NOMO-1 (cell line): ENCODE results near the gene COL6A1.

ENCODE experiments used
- DNase-seq, 2 experiments: peaks; one replicate each; lab custom pipeline; 2025; ENCODE audit not compliant: unreplicated experiment in 2 of 2; lab: John Stamatoyannopoulos, UW

Gene COL6A1, protein sequence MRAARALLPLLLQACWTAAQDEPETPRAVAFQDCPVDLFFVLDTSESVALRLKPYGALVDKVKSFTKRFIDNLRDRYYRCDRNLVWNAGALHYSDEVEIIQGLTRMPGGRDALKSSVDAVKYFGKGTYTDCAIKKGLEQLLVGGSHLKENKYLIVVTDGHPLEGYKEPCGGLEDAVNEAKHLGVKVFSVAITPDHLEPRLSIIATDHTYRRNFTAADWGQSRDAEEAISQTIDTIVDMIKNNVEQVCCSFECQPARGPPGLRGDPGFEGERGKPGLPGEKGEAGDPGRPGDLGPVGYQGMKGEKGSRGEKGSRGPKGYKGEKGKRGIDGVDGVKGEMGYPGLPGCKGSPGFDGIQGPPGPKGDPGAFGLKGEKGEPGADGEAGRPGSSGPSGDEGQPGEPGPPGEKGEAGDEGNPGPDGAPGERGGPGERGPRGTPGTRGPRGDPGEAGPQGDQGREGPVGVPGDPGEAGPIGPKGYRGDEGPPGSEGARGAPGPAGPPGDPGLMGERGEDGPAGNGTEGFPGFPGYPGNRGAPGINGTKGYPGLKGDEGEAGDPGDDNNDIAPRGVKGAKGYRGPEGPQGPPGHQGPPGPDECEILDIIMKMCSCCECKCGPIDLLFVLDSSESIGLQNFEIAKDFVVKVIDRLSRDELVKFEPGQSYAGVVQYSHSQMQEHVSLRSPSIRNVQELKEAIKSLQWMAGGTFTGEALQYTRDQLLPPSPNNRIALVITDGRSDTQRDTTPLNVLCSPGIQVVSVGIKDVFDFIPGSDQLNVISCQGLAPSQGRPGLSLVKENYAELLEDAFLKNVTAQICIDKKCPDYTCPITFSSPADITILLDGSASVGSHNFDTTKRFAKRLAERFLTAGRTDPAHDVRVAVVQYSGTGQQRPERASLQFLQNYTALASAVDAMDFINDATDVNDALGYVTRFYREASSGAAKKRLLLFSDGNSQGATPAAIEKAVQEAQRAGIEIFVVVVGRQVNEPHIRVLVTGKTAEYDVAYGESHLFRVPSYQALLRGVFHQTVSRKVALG

DNA sequence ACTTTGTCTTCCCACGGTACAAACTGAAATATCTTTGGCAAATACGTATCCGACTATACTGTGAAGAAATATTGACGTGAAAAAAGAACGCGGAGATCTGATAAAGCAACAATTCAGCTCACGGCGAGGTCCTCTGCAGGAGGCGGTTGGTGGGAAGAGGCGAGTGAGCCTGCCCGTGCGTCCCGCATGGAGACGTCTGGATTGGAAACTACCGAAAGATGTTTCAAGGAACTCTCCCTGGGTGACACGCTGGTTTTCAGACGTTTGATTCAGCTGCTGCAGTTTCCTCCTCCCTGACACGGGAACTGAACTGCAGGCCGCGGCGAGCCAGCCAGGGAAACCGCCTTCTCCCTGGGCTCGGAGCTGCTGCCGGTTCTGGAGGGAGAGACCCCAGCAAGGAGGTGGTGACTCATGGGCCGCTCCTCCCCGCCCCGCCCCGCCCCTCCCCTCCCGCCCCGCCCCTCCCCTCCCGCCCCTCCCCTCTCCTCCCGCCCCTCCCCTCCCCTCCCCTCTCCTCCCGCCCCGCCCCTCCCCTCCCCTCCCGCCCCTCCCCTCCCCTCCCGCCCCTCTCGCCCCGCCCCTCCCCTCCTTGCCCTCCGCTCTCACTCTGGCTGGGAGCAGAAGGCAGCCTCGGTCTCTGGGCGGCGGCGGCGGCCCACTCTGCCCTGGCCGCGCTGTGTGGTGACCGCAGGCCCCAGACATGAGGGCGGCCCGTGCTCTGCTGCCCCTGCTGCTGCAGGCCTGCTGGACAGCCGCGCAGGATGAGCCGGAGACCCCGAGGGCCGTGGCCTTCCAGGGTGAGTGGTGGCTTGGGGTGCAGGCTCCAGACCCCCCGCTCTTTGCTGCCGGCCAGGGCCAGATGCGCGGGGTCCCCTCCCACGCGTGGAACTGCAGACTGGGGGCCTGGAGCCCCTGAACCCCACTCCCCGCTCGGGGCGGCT lies at the start of gene COL6A1:
TSS of gene COL6A1 (plus strand) at position 620 of the 941 bp plus-strand sequence. CDS start at position 701, 81 bp downstream.
- peak; percentile 59 to 69 for DNase-seq

DNA sequence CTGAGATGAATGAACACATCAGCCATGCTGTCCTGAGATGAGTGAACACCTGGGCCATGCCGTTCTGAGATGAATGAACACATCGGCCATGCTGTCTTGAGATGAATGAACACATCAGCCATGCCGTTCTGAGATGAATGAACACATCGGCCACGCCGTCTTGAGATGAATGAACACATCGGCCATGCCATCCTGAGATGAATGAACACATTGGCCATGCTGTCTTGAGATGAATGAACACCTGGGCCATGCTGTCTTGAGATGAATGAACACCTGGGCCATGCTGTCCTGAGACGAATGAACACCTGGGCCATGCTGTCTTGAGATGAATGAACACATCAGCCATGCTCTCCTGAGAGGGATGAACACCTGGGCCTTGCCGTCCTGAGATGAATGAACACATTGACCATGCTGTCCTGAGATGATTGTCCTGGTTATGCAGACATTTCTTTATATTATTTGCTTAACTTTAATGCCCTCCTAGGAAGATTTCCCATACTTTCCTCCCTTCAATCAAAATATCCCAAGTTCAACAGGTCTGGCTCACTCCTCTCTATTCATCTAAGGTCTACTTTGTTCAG lies 48.6 kb upstream of the COL6A1 start:
- DNase-seq = no peak

DNA sequence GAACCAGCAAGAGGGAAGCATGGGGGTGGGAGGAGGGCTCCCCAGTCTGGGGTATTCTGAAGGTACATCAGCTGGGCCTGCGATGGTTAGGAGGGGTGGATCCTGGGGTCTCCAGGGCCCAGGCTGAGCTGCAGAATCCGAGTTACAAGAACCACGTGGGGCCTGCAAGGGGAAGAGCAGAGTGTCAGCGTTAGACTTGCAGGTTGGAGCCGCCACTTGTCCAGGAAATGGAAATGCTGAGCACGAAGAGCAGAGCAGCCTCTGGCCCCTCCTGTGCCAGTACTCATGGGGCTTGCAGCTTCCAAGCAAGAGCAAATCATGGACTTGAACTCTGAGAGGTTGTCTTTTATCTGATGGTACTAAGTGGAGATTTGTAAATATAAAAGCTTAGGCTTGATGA lies 47.5 kb upstream of the COL6A1 start:
- DNase-seq = no peak

DNA sequence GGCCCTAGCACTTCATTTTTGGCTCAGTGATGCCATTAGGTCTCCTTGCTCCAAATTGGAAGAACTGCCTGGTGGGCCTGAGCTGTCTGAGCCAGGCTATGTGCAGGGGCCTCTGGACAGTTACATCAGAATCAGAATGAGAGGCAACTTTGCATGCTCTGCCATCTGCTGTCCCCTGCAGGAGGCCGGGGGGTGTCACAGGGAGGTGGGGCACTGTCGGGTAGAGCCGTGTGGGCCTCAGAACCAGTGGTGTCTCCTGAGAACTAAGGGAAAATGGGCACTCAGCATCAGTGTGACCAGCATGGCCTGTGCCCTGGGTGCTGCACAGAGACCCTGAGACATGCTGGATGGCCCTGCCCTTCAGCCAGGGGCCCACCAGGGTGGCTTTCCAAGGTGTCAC lies 47.0 kb upstream of the COL6A1 start:
- no peak for DNase-seq

DNA sequence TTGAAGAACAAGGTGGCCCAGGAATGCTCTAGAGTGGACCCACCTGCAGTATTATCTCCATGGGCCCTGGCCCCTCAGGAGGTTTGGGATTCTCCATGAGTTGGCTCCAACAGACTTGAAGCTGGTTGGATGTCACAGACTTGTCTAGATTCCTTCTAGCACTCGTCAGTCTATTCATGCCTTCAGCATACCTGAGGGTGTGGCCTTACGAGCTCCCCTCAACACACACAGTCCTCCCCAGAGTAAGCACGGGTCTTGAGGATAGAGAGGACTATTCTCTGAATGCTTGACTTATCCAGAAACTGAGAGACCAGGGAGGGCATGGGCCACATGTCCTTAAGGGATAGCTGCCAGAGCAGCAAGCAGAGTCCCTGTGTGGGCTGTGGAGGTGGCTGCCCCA lies 45.9 kb upstream of the COL6A1 start:
- no peak for DNase-seq

DNA sequence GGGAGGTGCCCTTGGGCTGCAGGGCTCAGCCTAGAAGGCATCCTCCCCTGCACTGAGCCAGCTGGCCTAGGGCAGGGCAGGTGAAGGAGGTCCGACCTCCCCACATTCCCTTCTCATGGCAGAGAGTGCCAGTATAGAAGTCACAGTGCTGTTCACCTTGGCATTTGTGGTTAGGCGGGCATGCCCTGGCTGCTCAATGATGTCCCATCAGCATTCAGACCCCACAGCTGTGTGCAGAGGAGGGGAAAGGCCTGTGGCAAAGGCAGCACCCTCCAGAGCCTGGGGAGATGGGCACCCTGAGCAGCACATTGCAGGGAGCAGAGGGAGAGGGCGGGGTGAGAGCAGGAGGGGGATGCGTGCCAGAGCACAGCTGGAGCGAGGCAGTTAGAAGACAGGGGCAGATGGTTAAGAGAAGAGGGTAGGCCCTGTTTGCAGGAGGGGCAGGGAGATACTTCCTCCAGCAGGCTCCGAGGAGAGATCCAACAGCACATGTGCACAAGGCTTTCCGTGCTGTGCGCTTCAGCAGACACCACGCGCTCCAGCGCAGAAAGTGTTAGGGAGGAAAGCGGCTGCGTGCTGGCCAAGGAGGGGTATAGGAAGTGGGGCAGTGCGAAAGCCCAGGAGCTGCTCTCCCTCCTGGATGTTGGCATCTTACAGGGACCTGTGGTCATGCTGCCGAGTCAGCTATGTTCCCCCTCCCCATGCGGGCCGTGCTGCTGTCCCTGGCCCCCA lies 43.7 kb upstream of the COL6A1 start:
- DNase-seq = no peak

DNA sequence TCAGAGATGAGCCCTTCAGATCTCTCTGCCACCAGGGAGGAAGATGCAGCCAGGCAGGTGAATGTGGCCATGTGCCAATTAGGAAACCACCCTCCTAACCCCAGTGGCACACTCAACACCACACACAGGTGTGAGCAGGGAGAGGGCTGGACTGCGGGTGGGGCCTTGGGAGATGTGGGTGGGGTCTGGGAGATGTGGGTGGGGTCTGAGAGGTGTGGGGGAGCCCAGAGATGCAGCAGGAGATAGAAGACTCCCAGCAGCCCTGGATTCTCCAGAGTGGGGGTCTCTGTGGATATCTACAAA lies 43.2 kb upstream of the COL6A1 start:
- DNase-seq = no peak

DNA sequence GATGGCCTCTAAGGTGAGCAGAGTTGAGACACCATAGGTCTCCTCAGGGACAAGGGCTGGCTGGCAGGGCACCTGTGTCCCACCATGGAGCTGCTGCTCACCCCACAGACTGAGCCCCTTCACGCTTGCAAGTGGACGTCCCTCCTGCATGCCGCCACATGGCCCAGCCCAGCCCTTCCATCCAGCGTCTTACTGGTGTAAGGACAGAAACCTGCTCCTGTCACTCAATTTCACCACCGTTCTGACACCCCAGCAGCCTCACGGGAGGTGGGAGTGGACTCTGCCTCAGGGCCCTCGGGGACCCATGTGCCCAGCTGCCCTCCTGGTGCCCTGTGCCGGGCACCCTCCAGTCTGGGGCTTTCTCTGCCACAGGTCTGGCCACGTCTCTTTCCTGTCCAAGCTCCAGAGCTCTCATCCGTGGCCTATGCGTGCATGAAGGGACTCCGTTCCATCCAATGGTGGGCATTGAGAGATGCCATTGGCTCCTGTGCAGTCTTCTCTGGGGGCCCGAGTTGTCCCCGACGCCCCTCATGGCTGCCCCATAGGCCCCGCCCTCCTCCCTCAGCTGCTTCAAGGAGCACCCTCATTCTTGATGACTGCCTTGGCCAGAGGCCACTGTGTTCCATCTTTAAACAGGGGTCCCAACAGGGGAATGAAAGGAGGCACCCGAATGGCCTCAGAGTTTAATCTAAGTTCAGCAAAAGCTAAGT lies 42.6 kb upstream of the COL6A1 start:
- no peak for DNase-seq

DNA sequence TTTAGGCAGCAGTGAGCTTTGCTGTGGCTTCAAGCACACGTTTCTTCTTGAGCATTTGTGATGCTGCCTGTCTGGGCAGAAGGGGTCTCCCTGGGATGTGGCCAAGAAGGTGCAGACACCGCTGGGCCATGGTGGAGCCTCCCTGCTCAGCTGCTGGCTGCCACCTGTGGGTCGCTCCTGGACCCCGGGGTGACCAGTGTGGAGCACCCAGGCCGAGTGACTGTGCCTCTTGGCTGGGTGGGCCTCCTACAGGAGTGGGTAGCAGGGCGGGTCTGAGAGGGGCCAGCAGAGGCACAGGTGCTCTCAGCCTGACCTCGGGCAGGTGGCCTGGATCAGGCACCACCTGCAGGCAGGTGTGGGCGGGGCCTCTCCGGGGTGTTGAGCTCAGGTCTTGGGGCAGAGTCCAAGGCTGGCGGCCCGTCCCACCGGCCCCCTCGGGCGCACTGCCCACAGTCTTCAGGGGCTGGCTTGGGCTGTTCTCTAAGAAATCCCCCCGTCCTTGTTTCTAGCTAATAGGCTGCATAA lies 42.0 kb upstream of the COL6A1 start:
- DNase-seq = no peak

DNA sequence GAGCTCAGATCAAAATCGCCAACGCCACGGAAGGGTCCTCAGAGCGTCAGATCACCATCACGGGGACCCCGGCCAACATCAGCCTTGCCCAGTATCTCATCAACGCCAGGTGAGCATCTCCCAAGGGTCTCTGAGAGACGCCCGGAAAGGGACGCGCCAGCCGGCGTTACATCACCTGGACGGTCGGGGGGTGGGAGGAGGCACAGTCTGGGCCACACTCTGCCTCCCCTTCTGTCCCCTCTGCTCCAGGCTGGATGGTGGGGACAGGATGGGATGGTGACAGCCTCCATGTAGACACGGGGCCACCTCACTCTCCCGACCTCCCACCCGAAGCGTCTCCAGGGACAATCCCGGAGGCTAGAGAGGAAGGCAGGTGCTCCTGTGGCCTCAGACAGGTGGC lies 41.5 kb upstream of the COL6A1 start:
- no peak for DNase-seq

DNA sequence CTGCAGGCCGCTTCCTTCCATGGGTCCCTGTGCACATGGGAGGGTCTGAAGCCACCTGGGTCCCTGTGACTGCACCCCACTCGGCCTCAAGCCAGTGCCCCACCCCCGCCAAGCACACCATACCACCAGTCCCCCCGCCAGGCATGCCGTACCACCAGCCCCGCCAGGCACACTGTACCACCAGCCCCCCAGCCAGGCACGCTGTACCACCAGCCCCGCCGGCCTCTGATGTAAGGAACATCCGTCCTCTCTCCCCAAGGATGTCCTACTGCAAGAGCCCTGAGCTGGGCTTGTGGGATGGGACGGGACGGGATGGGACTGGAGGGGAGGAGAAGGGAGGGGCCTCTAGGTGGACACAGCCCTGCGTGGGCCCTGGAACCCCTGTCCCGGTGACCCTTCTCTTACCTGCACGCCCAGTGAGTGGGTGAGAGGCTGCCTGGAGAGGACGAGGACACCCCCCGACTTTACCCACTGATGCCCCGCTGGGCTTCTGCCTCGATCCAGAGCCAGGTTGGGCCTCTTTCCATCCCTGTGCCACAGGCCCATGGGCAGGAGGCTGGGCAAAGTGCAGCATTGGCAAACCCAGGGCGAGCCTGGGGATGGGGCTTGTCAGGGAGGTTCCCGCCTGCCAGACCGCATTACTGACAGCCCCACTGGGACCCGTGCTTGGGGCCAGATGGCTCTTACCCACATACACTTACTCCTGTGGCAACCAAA lies 40.8 kb upstream of the COL6A1 start:
- DNase-seq = no peak

DNA sequence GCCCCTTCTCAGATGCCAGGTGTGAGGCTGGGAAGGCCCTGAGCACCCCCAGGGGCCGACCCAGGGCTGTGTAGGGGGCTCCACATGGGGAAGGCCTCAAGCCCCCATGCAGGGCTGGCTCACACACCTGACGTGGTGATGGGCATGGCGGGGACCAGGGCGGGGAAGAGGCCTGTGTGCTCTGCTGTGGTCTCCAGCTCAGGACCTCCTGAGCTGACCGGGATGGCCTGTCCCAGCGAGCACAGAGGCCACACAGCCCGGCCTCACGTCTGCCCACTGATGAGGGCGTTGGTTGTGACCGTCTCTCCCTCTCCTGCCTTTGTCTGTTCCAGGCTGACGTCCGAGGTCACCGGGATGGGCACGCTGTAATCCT lies 40.2 kb upstream of the COL6A1 start:
- DNase-seq = no peak

DNA sequence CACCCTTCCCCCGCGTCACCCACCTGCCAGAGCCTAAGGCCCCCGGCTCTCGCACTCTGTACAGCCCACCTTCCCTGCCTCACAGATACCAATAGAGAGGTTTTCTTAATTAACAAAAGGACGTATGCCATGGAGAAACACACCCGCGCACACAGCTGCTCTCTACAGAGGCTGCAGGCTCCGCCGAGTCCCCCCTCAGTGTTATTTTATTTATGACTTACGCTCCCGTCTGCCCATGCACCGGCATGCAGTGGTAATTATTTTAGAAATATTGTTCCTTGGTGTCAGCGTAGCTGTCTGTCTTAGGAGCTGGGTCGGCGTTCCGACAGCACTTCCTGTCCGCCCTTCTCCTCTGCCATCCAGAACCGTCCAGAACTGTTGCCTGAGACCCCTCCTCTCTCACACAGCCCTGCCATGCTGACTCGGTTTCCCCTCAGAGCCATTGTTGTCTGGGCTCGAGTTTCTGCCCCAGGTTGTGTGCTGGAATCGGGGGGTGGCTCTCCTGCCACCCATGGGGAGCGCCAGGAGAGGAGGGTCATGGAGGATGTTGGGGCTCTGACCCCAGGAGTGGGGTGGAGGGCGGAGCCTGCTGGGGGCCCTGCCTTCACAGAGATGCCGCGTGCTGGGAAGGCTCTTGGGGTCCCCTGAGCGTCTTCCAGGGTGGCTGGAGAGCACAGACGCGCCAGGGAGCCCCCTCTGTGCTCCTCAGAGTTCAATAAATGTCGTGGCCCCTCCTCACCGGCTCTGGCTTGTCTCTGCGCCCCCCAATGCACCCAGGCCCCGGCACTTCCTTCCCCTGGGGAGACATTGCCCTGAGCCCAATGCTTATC lies 39.6 kb upstream of the COL6A1 start:
- DNase-seq = no peak

DNA sequence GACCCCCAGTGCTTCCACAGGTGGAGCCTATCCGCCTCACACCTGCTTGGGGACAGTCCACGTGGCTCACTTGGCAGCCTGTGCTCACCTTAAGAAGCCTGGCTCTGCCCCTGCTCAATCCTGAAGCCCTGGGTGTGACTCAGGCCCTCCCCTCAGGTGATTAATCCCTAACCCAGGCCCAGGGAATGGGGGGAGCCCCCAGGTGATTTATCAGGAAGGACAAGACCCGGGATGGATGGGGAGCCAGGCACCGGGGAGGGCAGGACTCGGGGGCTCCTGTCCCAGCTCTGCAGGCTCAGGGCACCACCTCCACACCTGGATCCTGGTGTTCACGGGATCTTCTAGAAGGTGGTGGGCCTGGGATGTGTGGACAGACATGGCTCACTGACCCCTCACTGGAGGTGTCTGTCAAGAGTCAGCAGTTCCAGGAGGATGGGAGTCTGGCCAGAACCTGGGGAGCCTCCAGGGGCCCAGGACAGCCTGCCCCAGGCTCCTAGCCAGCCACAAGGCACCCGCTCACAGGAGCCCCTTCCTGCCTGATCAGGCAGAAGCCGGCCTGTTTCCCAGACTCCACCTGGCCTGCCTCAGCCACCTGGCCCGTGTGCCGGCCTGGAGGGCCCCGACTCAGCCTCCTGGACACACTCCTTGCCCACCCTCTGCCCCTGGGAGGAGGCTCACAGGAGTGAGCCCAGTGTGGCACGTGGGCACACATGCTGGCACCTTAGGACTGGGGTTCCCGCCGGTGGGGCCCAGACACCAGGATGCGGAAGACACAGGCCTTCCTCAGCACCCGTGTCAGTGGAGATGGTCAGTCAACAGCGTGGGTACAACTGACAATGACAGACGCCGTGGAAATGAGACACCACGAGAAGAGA lies 38.6 kb upstream of the COL6A1 start:
- no peak for DNase-seq

DNA sequence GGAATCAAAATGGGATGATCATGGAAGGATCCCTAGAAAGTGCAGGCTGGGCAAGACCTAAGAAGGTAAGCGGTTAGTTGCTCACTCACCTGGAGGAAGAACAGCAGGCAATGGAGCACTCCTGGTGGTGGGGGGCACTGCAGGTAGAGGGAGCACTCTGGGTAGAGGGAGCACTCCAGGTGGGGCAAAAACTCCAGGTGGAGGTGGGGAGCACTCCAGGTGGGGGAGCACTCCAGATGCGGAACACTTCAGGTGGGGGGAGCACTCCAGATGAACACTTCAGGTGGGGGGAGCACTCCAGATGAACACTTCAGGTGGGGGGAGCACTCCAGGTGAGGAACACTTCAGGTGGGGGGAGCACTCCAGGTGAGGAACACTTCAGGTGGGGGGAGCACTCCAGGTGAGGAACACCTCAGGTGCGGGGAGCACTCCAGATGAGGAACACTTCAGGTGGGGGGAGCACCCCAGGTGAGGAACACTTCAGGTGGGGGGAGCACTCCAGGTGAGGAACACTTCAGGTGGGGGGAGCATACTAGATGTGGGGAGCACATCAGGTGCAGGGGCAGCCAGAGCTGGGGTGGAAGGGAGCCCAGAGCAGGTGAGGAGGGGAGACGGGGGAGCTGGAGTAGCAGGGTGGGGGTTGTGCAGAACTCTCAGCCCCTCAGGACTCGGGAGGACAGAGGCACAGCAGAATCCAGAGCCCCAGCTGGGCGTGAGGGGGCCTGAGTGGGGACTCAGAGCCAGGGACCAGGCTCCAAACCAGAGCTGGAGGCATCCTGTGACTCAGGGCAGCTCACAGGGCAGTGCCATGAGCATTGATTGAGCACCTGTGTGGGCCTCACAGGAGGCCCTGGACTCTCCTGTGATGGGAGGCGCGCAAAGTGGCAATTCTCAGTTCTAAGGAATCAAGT lies 37.7 kb upstream of the COL6A1 start:
- no peak for DNase-seq
